ENCODE data around the gene RSPH4A.
"Not testable (repeated sequence)": the region's sequence is repeated elsewhere in the genome, so short reads cannot be mapped to it uniquely, and the experiment has no call there.

RSPH4A gene

DNA sequence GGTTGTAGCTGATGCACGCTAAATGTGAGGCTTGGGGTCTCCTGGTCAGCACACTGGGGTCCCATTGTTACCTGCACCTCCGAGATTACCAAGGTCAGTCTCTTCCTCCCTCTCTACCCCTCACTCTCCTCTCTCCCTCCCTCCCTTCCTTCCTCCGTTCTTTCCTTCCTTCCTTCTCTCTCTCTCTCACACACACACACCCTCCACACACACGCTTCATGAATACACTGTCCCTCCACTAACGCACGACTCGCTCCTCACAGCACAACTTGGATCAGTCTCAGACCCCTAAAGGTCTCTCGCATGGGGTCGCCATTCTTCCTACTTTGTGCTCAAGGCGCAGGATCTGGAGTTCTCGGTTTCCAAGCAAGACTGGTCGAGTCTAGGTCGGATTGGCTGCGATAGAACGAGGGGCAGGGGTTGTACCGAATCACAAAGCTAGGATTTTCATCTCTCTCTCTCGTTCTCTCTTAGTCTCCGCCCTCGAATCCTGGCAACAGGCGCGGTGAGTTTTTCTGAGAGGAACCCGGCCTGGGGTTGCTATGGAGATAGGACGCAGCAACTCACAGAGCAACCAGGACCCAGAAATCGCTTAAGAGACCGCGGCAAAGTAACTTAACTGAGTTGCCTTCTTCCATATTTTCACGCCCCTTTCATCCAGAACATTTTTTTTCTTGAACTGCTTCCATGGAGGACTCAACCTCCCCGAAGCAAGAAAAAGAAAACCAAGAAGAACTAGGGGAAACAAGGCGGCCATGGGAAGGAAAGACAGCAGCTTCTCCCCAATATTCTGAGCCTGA lies at the start of gene RSPH4A:
Gene RSPH4A (plus strand): TSS at position 543 of the 800 bp plus-strand sequence. CDS start 145 bp downstream, at position 688.
- FAIRE-seq = peak; percentile 95

DNA sequence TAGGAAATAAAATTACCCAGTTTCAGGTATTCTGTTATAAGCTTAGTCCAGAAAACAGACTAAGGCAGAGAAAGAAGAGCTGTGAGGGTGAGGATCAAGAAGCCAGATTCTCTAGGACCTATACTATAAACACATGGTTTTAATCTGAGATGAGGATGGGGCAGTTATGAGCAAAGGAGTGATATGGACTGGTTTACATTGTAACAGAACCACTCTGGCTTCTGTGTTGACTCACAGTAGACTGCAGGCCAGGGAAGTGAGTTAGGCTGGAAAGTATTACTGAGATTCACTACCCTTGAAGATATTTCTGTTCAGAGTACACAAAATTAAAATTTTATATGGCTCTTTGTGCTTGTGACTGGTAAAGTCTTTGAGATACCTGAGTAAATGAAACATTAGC lies 48.2 kb upstream of the RSPH4A start:
- FAIRE-seq = no peak

DNA sequence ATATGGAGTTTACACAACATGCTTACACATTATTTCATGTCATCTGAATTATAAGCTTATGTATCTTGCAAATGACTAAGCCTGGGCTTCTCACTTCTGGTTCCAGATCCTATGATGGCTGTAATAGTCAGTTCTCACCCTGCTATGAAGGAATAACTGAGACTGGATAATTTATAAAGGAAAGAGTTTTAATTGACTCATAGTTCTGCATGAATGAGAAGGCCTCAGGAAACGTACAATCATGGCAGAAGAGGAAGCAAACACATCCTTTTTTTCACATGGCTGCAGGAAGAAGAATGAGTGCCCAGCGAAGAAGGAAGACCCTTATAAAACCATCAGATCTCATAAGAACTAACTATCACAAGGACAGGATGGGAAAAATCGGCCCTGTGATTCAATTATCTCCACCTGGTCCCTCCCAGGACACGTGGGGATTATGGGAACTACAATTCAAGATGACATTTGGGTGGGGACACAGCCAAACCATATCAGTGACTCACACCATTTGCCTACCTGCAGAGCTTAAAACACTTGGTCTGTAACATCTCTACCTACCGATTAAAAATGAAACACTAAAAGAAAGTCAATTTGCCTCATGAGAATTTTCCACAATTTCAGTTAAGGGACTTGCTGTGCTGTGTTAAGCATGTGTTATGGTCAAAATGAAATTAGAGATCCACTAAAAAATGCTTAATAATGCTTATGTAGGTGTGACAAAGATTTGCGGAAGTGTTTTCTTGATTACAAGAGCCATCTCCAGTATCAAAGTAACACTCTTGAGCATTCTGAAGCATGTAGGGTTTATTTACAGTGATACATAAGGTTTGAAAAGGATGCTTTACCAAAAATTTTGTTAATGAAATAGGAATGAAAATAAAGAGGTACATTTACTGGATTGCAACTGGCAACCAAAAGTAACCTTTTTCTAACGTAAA lies 47.2 kb upstream of the RSPH4A start:
- no peak for FAIRE-seq

DNA sequence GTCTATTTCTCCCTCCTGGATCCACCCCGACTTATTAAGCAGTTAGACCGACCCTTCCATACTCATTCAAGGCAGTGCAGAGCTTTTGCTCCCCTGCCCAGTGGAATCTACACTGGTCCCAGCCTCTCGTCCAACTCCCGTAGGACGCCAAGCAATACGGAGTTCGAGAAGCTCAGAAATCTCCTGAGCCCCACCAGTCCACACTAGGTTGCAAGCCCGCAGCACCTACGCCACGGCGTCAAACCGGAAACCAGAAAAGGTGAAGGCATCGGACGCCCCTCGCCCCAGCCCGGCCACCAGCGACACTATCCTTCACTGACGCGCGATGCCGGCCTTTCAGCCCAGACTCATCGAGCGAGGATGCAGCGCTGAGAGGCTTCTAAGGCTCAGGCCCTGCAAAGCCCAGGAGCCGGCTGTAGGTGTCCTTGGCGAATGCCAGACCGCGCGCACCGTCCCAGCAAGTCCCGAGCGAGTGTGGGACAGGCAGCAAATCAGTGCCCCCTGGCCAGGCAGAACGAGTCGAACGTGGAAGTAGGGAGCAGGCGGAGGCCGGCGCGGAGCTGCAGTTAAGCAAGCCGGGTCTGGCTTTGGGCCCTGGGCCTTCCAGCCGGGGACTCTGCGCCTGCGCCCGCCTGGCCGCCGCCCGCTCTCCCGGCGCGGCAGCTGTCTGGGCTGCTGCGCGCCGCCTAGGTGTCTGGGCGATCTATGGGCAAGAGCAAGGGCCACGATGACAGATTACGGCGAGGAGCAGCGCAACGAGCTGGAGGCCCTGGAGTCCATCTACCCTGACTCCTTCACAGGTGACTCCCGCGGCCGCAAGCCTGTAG lies 45.2 kb upstream of the RSPH4A start, which contains the start of gene RWDD1:
Gene RWDD1 (plus strand): TSS at position 649 of the 827 bp plus-strand sequence. CDS start 79 bp downstream, at position 728.
- peak; percentile 85 for FAIRE-seq

DNA sequence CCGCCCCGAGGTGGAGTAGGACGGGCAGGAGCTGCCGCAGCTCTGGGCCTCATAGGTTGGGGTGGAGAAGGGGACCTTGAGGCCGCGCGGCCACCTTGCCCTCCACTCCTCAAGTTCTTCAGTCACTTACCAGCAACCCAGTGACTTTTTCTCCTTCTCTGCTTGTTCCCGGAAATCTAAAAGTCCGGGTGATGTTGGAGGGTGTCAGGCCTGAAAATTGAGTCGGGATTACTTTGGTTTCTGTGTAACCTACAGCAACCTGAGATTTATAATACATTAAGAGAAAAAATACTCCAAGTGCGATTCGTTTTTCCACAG lies 44.6 kb upstream of the RSPH4A start:
- FAIRE-seq = no peak

DNA sequence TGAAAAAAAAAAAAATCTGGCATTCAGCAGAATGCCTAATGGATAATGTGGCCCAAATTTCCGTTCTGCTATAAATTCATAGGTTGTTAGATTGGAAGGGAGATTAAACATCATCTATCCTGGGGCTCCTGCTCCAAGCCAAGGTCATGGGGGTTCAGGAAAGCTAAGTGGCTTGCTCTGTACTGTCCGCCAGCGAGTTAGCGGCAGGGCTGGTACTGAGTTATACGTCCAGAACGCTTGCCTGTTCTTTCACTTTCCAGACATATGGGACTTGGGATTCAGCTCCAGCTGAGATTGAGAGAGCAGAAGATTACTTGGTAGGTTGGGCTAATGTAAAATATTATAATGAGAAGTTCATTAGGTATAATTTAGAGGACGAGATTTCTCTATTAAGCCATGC lies 44.1 kb upstream of the RSPH4A start:
- no peak for FAIRE-seq

DNA sequence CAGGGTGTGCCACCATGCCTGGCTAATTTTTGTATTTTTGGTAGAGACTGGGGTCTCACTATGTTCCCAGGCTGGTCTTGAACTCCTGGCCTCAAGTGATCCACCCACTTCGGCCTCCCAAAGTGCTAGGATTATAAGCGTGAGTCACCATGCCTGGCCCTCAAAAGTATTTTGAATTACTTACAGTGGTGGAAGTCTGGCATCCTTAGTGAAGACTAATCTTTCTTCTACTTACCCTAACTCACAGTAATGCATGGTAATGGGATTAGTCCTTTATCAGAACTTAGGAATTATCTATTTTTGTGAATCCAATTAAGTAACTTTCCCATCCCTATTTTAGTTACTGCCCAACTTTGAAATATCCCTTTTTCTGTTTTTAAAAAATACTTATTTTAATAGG lies 41.1 kb upstream of the RSPH4A start:
- no peak for FAIRE-seq

DNA sequence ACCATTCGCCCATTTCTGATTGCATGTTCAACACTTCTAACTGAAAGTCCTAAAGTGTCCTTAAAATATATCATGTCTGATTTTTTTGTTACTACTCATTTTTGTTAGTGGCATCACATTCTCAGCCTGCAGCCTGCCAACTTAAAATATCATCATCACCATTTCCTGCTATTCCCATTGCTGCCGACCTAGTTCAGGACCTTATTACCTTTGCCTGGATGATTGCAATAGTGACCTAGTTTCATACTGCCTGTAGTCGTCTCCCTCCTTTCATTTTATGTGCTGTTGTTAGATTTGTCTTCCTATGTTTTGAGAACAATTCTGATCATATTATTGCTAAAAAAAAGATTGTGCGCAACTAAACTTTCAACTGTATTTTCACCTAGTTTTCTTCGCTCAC lies 38.8 kb upstream of the RSPH4A start:
- FAIRE-seq = no peak

DNA sequence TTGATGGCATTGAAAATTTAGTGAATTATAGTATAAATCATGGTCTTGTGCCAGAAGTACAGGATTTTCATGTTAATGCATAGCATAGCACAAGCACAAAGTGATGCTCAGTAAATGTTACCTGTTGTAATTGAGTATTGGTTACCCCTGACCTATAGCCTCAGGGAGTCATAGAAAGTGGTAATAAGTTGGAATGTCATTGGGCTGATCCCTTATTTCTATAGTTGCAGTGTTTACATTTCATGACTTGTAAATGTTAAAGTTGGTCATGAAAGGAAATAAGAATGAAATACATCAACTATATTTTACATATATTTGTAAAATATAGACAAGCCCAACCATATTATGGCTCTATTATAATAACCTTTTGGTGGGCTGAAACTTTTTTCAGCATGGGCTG lies 37.9 kb upstream of the RSPH4A start:
- no peak for FAIRE-seq

DNA sequence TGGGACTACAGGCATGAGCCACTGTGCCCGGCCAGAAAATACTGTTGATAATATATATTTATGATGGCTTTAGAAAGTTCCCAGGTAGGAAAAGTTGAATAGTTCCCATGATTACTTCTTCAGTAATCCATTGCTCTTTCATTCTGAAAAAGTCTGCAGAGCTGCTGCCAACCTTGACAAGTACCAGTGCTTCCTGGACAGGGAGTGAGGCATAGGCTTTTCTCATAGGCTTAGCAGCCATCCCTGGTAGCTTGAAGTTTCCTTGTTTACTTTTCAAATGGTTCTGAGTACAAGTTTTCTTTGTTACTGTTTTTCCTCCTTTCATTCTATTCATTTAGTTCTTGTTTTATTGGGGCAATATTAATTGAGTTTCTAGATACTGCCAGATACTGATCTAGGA lies 37.1 kb upstream of the RSPH4A start:
- no peak for FAIRE-seq

DNA sequence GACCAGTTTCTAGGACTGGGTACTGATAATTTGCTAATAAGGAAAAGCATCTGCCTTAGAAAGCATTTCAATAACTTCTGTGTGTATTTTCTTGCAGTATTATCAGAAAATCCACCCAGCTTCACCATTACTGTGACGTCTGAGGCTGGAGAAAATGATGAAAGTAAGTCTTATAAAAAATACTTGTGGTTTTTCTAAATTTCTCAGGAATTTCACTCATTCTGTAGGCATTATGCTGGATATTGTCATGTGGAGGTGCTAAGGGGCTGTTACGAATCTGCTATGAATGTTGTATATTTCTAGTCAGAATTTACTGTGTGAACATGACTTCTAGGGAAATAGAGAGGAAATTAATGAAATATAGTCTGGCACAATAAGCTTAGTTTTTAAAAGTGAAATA lies 36.1 kb upstream of the RSPH4A start:
- no peak for FAIRE-seq

DNA sequence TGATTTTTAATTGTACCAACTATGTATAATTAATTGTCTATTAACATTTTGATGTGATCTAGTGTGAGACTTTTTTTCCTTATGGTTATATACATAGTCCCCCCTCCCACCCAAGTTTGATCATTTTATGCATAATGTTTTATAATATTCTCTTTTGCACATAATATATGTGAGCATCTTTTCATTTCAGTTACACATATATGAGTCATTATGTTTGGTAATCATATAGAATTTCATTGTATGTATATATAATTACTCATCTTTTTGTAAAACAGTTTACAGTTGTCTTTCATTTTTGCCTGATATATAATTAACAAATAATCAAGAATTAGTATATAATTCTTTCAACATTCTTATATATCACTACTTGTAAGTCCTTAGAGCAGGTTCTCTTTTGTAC lies 30.0 kb upstream of the RSPH4A start:
- FAIRE-seq = no peak

DNA sequence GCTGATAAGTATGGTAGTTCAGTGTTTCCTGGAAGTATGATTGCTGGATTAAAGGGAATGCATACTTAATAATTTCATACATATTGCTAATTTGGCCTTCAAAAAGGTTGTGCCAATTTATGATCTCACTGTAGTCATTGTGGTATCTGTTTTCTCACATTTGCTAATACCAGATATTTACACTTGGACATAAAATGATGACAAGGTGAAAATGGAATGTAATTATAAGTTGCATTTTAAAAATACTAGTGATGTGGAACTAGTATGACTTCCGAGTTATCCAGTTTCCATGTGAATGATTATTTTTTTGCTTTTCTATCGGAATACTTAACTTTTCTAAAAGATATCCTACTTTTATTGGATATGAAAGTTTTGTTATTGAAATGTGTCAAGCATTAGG lies 29.5 kb upstream of the RSPH4A start:
- FAIRE-seq = no peak

DNA sequence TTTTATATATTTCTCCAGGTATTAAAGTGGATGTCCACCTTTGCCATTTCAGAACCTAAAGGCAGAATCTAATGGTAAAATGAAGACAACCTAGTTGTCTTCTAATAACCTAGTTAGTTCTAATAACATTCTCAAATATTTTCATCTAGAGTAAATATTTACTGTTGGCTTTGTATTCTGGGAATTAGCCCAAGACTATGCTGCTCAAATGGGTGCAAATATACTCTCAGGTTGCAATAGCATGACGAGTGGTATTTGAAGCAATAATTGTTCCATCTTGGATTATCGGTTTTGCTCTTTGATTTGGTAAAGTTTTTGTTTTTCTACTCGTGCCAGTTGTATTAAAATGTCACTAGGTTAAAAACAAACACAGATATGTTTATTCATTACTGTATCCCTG lies 21.0 kb upstream of the RSPH4A start:
- no peak for FAIRE-seq

DNA sequence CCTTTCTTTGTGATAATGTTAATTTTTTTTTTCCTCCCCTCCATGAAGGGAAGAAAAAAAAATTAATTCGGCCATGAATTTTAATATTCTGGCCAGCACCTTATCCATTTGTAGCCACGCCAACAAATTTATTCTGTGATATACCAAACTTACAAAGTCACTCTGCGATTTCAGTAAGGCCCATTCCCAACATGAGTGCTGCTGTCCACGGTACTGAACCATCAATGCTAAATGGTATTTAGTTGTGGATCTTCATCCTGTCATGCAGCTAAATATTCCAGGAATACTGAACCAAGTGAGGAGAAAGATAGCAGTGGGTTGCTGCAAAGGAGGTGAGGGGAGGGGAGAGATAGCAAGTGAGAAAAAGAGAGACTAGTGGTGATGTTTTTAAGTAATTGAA lies 19.5 kb upstream of the RSPH4A start:
- no peak for FAIRE-seq

DNA sequence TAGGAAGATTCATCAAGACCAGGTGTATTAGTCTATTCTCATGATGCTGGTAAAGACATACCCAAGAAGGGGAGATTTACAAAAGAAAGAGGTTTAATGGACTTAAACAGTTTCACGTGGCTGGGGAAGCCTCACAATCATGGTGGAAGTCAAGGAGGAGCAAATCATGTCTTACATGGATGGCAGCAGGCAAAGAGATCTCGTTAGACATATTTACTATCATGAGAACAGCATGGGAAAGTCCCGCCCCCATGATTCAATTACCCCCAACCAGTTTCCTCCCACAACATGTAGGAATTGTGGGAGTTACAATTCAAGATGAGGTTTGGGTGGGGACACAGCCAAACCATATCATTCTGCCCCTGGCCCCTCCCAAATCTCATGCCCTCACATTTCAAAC lies 12.4 kb upstream of the RSPH4A start:
- not testable (repeated sequence) for FAIRE-seq

DNA sequence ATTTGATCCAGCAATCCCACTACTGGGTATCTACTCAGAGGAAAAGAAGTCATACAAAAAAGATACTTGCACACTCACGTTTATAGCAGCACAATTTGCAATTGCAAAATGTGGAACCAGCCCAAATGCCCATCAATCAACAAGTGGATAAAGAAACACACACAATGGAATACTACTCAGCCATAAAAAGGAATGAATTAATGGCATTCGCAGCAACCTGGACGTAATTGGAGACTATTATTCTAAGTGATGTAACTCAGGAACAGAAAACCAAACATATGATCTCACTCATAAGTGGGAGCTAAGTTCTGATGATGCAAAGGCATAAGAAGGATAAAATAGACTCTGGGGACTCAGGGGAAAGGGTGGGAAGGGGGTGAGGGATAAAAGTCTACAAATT lies 11.4 kb upstream of the RSPH4A start:
- not testable (repeated sequence) for FAIRE-seq

DNA sequence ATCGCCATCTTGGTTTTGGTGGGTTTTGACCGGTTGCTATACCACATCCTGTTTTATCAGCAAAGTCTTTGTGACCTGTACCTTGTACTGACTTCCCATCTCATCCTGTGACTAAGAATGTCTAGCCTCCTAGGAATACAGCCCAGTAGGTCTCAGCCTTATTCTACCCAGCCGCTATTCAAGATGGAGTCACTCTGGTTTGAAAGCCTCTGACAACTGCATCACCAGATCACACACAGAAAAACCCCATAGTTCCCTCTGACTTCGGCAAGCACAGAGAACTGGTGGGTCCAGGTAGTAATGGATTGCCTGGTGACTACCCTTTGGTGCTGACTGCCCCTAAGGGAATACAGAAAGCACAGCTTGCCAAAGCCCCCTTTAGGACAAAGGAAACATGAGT lies 10.3 kb upstream of the RSPH4A start:
- FAIRE-seq = no peak

DNA sequence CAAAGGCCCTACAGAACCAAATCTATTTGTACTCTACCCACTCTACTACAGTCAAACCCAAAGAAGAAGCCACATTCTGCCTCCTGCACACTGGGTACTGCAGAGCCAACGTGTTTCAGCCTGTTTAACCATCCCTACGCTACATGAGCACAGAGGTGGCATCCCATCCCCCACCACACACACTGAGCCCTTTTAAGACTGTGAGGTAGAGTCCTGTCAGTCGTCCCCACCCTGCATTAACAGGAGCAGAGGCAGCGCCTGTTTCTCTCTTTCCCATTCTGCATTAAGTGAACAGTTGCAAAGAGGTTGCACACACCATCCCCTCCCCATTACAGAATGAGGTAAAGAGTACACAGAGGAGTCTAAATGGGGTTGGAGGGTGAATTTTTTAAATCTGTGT lies 5.2 kb upstream of the RSPH4A start:
- FAIRE-seq = no peak

DNA sequence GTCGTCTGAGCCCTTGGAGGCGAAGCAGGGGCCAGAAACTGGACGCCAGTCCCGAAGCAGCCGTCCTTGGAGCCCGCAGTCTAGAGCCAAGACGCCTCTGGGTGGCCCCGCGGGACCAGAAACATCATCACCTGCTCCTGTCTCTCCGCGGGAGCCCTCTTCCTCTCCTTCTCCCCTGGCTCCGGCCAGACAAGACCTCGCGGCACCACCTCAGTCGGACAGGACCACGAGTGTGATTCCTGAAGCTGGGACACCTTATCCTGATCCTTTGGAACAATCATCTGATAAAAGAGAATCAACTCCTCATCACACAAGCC lies 416 bp downstream of the RSPH4A start:
- no peak for FAIRE-seq

DNA sequence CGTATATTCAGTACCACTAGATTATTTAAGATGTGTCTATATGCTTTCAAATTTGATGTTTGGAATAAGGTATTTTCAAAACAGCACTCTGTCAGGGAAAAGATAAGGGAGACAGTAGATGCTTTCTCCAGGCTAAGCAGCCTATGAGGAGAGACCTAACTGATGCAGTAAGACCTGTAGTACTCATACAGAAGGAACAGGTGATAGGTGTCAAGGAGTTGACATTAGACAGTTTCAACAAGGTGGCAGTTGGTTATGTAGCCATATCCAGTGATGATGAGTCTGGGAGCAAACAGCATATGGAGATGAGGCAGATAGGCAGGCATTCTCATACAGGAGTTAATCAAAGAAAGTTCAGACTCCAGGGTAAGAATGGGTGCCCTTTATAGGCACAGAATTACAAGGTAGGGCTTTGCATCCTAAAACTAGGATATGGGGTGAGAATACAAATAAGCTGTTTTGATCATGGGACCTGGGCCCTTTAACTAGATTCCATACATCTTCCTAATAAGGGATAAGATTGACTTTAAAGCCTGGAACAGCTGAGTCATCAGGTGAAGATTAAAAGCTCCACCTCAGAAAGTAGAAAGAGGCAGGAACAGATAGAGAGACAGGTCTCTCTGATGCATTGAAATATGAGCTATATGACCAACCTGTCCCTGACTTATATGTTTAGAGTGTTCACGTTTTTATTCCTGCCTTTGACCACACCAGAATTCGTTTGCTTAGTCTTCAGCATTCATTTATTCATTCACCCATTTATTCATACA lies 7.9 kb downstream of the RSPH4A start:
- no peak for FAIRE-seq

DNA sequence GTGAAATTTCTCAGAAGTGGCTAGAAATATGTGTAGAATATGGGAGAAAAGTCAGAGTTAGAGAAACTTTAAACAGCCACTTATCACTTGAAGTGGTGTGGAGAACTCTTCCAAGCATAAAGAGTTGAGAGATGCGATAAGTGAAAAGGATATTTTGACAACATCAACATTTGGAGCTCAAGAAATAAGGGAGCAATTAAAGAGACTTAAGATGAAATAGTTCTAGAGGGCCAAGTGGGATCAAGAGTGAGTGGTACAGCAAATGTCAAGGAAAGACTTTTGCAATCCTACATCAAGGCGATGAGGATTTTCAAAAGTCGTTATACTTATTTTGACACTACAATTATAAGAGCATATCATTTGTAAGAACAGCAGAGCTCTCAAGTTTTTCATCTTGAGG lies 9.6 kb downstream of the RSPH4A start:
- no peak for FAIRE-seq

Measured in endometrium (tissue), 2 donors.